Smooth muscle cell (in vitro differentiated cells): ENCODE measurements around the gene ANKRD42. TPM values are rescaled to one million over a fixed set of nuclear protein-coding genes. Genes with fewer than 3 reads are reported as not detected.

ENCODE experiments used
- DNase-seq: peaks from one replicate; lab custom pipeline; 2025; ENCODE audit not compliant: unreplicated experiment; lab: John Stamatoyannopoulos, UW
- H2AFZ ChIP-seq: fragments of 200-600 bp; sonication (generic); 2 replicates; pipeline ENCODE4 v1.6.0; 2016; ENCODE audit warnings: antibody characterized with exemption, low read depth, mild to moderate bottlenecking
- H3F3A ChIP-seq: fragments of 200-600 bp; sonication (generic); 2 replicates; pipeline ENCODE4 v1.6.0; 2017; ENCODE audit warnings: antibody characterized with exemption, low read depth
- H3K27ac ChIP-seq: fragments of 200-600 bp; sonication (generic); 2 replicates; pipeline ENCODE4 v1.5.1; 2016; ENCODE audit warnings: low read depth, mild to moderate bottlenecking
- H3K27me3 ChIP-seq: fragments of 200-600 bp; sonication (generic); 2 replicates; pipeline ENCODE4 v1.6.1; 2016; ENCODE audit warnings: low read depth, mild to moderate bottlenecking
- H3K36me3 ChIP-seq: fragments of 200-600 bp; sonication (generic); 2 replicates; pipeline ENCODE4 v1.5.1; 2016; ENCODE audit warnings: low read depth
- H3K4me1 ChIP-seq: fragments of 200-600 bp; sonication (generic); 2 replicates; pipeline ENCODE4 v1.5.1; 2016; ENCODE audit warnings: low read depth
- H3K4me2 ChIP-seq: fragments of 200-600 bp; sonication (generic); 2 replicates; pipeline ENCODE4 v1.6.0; 2016; ENCODE audit warnings: mild to moderate bottlenecking
- H3K4me3 ChIP-seq: fragments of 200-600 bp; sonication (generic); 2 replicates; pipeline ENCODE4 v1.5.1; 2016; ENCODE audit warnings: mild to moderate bottlenecking
- H3K79me2 ChIP-seq: fragments of 200-600 bp; sonication (generic); 2 replicates; pipeline ENCODE4 v1.6.0; 2016; ENCODE audit warnings: low read depth, mild to moderate bottlenecking
- H3K9ac ChIP-seq: fragments of 200-600 bp; sonication (generic); 2 replicates; pipeline ENCODE4 v1.6.0; 2016; ENCODE audit warnings: low read depth
- H3K9me3 ChIP-seq: fragments of 200-600 bp; sonication (generic); replicated peaks from 2 replicates; pipeline ENCODE4 v1.5.1; 2016; ENCODE audit warnings: low read depth
- H4K20me1 ChIP-seq: fragments of 200-600 bp; sonication (generic); 2 replicates; pipeline ENCODE4 v1.6.0; 2016; ENCODE audit warnings: low read depth
- WGBS: methylation state at CpG from one replicate; pipeline ENCODE4 v1.1.7; 2016; ENCODE audit warnings: low lambda C conversion rate; 5-methylcytosine and 5-hydroxymethylcytosine counted together
- polyA plus RNA-seq: library from polyadenylated mRNA; unstranded; fragments of >200 nt; fragmentation: Nextera tagmentation; extraction: Ambion mirVana; gene quantifications from 2 replicates; pipeline ENCODE4 v1.2.1, GENCODE V29; 2016
- total RNA-seq: library from RNA; depleted of rRNA; stranded (reverse); fragments of >200 nt; gene quantifications from 2 replicates; pipeline ENCODE4 v1.2.3, GENCODE V29; 2014
- TF ChIP-seq, protein P1 (sequence below): fragments of 200-600 bp; sonication (generic); IDR thresholded peaks from 2 replicates; pipeline ENCODE4 v1.5.1; 2017; ENCODE audit warnings: borderline replicate concordance, mild to moderate bottlenecking, antibody characterized with exemption; ENCODE audit not compliant: insufficient read depth, poor library complexity, severe bottlenecking

ANKRD42 gene
- total and polyA plus RNA-seq, 2 experiments from 2014 or later = 16.2 to 16.4 TPM

DNA sequence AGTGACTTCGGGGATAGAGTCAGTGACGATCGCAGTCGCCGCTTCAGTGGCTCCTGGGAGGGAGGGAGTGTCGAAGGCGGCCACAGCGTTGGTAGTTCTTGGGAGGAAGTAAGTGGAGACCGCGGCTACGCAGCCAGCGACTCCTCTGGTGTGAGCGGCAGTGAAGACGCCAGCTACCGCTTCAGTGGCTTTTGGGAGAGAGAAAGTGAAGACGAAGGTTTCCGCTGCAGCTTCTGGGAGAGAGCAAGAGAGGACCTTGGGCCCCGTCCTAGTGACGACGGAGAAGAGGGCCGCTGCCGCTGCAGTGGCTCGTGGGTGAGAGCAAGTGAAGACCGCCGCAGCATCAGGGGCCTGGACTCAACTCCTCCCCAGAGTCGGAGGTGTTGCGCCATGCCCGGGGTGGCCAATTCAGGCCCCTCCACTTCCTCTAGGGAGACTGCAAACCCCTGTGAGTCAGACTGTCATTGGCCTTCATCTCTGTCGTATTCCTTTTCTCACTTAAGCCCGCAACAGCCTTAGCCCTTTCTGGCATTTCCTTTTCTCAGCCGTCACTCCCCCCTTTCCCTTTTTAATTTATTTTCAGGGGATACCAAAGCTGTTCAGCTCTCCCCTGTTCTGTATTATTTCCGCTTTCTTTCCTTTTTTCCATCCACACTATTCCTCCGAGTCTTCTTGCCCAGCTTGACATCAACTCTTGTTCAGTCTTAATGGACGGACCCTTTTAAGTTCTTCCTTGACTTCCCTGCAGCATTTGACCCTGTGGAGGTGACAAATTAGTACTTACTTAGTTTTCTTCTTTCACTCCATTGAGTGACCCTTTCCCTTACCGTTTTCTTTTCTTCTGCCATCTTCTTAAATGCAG lies 1.0 kb downstream of the ANKRD42 start:
- H3K36me3 ChIP-seq = no peaks in the 10 kb centered on the region
- H3K9ac ChIP-seq = peak overlapping the region; percentile 97
- H3K27ac ChIP-seq = peak overlapping the region; percentile 98
- H3K4me2 ChIP-seq = peak overlapping the region; percentile 92
- peaks cover 51% of the 10 kb centered on the region for H3K79me2 ChIP-seq
- TF ChIP-seq, protein P1, sequence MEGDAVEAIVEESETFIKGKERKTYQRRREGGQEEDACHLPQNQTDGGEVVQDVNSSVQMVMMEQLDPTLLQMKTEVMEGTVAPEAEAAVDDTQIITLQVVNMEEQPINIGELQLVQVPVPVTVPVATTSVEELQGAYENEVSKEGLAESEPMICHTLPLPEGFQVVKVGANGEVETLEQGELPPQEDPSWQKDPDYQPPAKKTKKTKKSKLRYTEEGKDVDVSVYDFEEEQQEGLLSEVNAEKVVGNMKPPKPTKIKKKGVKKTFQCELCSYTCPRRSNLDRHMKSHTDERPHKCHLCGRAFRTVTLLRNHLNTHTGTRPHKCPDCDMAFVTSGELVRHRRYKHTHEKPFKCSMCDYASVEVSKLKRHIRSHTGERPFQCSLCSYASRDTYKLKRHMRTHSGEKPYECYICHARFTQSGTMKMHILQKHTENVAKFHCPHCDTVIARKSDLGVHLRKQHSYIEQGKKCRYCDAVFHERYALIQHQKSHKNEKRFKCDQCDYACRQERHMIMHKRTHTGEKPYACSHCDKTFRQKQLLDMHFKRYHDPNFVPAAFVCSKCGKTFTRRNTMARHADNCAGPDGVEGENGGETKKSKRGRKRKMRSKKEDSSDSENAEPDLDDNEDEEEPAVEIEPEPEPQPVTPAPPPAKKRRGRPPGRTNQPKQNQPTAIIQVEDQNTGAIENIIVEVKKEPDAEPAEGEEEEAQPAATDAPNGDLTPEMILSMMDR = no peak
- H4K20me1 ChIP-seq = no peaks in the 10 kb centered on the region
- H3K9me3 ChIP-seq = no peaks in the 10 kb centered on the region
- peak; percentile 51 for DNase-seq
- H3K4me1 ChIP-seq = peaks cover 16% of the 10 kb centered on the region
- peak overlapping the region; percentile 41 for H2AFZ ChIP-seq
- no peaks in the 10 kb centered on the region for H3K27me3 ChIP-seq
- 5% methylated on average over 33 of the region's 35 CpGs for WGBS
- H3F3A ChIP-seq = peaks cover 24% of the 10 kb centered on the region
- peak overlapping the region; percentile 93 for H3K4me3 ChIP-seq

DNA sequence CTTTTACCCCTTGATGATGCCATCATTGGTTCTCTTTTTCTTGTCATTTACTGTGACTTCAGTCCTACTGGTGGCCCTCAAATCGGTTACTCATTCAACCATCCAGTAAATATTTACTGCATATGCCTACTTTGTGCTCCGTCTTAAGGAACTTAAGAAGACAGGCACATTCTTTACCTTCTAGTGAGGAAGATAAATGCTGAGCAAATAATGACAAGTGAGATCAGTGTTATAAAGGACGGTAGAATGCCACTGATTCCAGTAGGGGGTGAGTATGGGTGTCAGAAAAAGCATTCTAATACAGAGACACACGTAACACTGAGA lies 1.6 kb downstream of the ANKRD42 start:
- peak overlapping the region; percentile 98 for H3K27ac ChIP-seq
- H3K4me3 ChIP-seq = peak overlapping the region; percentile 93
- peak overlapping the region; percentile 92 for H3K4me2 ChIP-seq
- TF ChIP-seq, protein P1 = no peak
- WGBS = 36% methylated on average over 4 of the region's 4 CpGs
- H3F3A ChIP-seq = peaks cover 24% of the 10 kb centered on the region
- H3K4me1 ChIP-seq = peaks cover 16% of the 10 kb centered on the region
- H3K9me3 ChIP-seq = no peaks in the 10 kb centered on the region
- H3K9ac ChIP-seq = peak overlapping the region; percentile 97
- H4K20me1 ChIP-seq = no peaks in the 10 kb centered on the region
- H2AFZ ChIP-seq = no peak overlapping the region
- H3K79me2 ChIP-seq = peaks cover 53% of the 10 kb centered on the region
- H3K36me3 ChIP-seq = no peaks in the 10 kb centered on the region
- H3K27me3 ChIP-seq = no peaks in the 10 kb centered on the region
- no peak for DNase-seq

DNA sequence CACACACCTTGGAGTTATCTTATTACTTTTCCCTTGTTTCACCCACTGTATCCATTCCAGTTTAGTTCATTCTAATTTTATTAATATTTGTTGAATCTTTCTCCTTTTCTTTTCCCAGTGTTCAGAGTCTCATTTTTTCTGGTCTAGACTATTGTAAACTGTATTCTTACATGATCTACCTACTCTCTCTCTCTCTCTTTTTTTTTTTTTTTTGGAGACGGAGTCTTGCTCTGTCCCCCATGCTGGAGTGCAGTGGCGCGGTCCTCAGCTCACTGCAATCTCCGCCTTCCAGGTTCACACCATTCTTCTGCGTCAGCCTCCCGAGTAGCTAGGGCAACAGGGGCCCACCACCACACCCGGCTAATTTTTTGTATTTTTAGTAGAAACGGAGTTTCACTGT lies 2.1 kb downstream of the ANKRD42 start:
- Histone ChIP-seq H3K36me3 (no peaks in the 10 kb centered on the region), H3K27ac (peak overlapping the region; percentile 98), H3K4me2 (peak overlapping the region; percentile 92), H3K27me3 (no peaks in the 10 kb centered on the region), H3K9me3 (no peaks in the 10 kb centered on the region), H3K4me1 (peaks cover 16% of the 10 kb centered on the region), H3K9ac (peak overlapping the region; percentile 97), H3K4me3 (peak overlapping the region; percentile 93), H3F3A (peaks cover 21% of the 10 kb centered on the region), H3K79me2 (peaks cover 57% of the 10 kb centered on the region), H4K20me1 (no peaks in the 10 kb centered on the region), H2AFZ (no peak overlapping the region)
- TF ChIP-seq, protein P1 = no peak
- 96% methylated on average over 8 of the region's 8 CpGs for WGBS
- DNase-seq = no peak
